ENCODE measurements around the gene CASP5. TPM values are rescaled to one million over a fixed set of nuclear protein-coding genes. Genes with fewer than 3 reads are reported as not detected.
"Not testable (repeated sequence)": the region's sequence is repeated elsewhere in the genome, so short reads cannot be mapped to it uniquely, and the experiment has no call there.

Gene CASP5
- total RNA-seq, 1 donor from 2014 or later: not detected

GRCh38 chr11:104991994-104992393 lies 31.0 kb downstream of the CASP5 start:
- DNase-seq (ENCODE audit: low read depth): no peak
- no peak for FAIRE-seq
- Histone ChIP-seq H3K27me3 (ENCODE audit: control insufficient read depth, insufficient read depth, low read length) (no peaks in the 10 kb centered on the region), H3K36me3 (ENCODE audit: control insufficient read depth, insufficient read depth, low read length) (no peaks in the 10 kb centered on the region), H3K4me3 (ENCODE audit: low read depth, low read length) (no peak overlapping the region)
- TF ChIP-seq, protein P1, sequence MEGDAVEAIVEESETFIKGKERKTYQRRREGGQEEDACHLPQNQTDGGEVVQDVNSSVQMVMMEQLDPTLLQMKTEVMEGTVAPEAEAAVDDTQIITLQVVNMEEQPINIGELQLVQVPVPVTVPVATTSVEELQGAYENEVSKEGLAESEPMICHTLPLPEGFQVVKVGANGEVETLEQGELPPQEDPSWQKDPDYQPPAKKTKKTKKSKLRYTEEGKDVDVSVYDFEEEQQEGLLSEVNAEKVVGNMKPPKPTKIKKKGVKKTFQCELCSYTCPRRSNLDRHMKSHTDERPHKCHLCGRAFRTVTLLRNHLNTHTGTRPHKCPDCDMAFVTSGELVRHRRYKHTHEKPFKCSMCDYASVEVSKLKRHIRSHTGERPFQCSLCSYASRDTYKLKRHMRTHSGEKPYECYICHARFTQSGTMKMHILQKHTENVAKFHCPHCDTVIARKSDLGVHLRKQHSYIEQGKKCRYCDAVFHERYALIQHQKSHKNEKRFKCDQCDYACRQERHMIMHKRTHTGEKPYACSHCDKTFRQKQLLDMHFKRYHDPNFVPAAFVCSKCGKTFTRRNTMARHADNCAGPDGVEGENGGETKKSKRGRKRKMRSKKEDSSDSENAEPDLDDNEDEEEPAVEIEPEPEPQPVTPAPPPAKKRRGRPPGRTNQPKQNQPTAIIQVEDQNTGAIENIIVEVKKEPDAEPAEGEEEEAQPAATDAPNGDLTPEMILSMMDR (IDR thresholded peaks at IDR 0.05; ENCODE audit: insufficient read depth, low read length, severe bottlenecking): no peak

- TF ChIP-seq, protein P1 (IDR thresholded peaks at IDR 0.05; ENCODE audit: insufficient read depth, low read length, severe bottlenecking): no peak
- Histone ChIP-seq H3K27me3 (ENCODE audit: control insufficient read depth, insufficient read depth, low read length) (no peaks in the 10 kb centered on the region), H3K36me3 (ENCODE audit: control insufficient read depth, insufficient read depth, low read length) (no peaks in the 10 kb centered on the region), H3K4me3 (ENCODE audit: low read depth, low read length) (no peak overlapping the region)
- DNase-seq (ENCODE audit: low read depth) (no peak), FAIRE-seq (no peak)
Observed at GRCh38 chr11:104984808-104985207, 38.2 kb downstream of the CASP5 start.

DNA sequence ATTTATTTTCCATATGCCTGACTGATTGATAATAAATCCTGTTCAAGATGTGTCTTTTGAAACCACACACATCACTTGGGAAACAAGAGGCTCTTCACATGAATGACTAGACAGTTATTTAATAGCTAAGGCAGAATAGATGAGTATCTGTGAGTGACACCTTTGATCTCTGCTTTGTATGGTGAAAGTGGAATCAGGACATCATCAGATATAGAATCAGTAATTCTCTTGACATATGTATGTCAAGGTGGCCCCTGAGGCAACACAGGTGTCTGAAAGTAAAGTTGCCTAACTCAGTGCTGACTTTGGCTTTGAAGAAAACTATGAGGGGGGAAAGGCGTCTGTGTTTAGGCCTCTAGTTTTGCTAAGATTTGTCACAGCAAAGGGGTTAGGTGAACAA lies 43.1 kb downstream of the CASP5 start:
- Histone ChIP-seq H3K27me3 (ENCODE audit: control insufficient read depth, insufficient read depth, low read length) (no peaks in the 10 kb centered on the region), H3K36me3 (ENCODE audit: control insufficient read depth, insufficient read depth, low read length) (no peaks in the 10 kb centered on the region), H3K4me3 (ENCODE audit: low read depth, low read length) (no peak overlapping the region)
- FAIRE-seq (no peak), DNase-seq (ENCODE audit: low read depth) (no peak)
- TF ChIP-seq, protein P1 (IDR thresholded peaks at IDR 0.05; ENCODE audit: insufficient read depth, low read length, severe bottlenecking): no peak

DNA sequence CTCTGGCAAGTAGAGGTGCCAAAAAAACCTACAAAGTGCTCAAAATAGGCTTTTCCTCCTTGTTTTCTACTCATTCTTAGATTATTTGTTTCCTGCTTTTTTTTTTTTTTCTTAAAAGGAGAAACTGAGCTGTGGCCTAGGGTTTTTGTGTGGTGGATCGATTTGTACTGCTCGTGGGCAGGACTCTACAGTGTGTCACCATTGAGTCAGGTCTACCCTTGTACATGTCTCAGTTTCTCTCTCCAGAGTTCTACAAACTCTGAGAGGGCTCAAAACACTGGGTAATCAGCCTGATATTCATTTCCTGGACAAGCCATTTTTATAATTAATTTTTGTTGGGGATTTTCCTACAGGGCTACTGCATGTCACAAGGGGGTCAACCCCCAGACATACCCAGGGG lies 49.4 kb downstream of the CASP5 start:
- no peak overlapping the region for H3K4me3 ChIP-seq (ENCODE audit: low read depth, low read length)
- no peak for DNase-seq (ENCODE audit: low read depth)
- no peaks in the 10 kb centered on the region for H3K36me3 ChIP-seq (ENCODE audit: control insufficient read depth, insufficient read depth, low read length)
- no peaks in the 10 kb centered on the region for H3K27me3 ChIP-seq (ENCODE audit: control insufficient read depth, insufficient read depth, low read length)
- FAIRE-seq: no peak
- TF ChIP-seq, protein P1 (IDR thresholded peaks at IDR 0.05; ENCODE audit: insufficient read depth, low read length, severe bottlenecking): no peak

- DNase-seq (ENCODE audit: low read depth); FAIRE-seq; H3K27me3 ChIP-seq (ENCODE audit: control insufficient read depth, insufficient read depth, low read length); H3K4me3 ChIP-seq (ENCODE audit: low read depth, low read length); H3K36me3 ChIP-seq (ENCODE audit: control insufficient read depth, insufficient read depth, low read length): not testable (repeated sequence)
Observed at GRCh38 chr11:104972924-104973323, 50.0 kb downstream of the CASP5 start.

DNA sequence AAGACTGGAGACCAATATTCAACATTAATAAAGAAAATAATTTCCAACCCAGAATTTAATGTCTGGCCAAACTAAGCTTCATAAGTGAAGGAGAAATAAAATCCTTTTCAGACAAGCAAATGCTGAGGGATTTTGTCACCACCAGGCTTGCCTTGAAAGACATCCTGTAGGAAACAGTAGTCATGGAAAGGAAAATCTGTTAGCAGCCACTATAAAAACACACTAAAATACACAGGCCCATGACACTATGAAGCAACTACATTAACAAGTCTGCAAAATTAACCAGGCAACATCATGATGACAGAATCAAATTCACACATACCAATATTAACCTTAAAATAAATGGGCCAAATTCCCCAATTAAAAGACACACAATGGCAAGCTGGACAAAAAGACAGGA lies 52.2 kb downstream of the CASP5 start:
- DNase-seq (ENCODE audit: low read depth) (no peak), FAIRE-seq (no peak)
- no peak overlapping the region for H3K4me3 ChIP-seq (ENCODE audit: low read depth, low read length)
- H3K36me3 ChIP-seq (ENCODE audit: control insufficient read depth, insufficient read depth, low read length): no peaks in the 10 kb centered on the region
- TF ChIP-seq, protein P1 (IDR thresholded peaks at IDR 0.05; ENCODE audit: insufficient read depth, low read length, severe bottlenecking): no peak
- no peaks in the 10 kb centered on the region for H3K27me3 ChIP-seq (ENCODE audit: control insufficient read depth, insufficient read depth, low read length)
